GM23248 (cell line): ENCODE results near the gene PPP1R3F.

Source experiments
- EZH2 ChIP-seq: fragments of 200-600 bp; sonication (generic); IDR thresholded peaks from 2 replicates; pipeline ENCODE4 v1.6.1; 2018; ENCODE audit warnings: antibody characterized with exemption, mild to moderate bottlenecking; ENCODE audit not compliant: insufficient read depth, poor library complexity, severe bottlenecking
- EZH2phosphoT487 ChIP-seq: fragments of 200-600 bp; sonication (generic); IDR thresholded peaks from 2 replicates; pipeline ENCODE4 v1.6.1; 2018; ENCODE audit warnings: antibody characterized with exemption, moderate library complexity, mild to moderate bottlenecking, low read depth; ENCODE audit not compliant: insufficient read depth

- TF ChIP-seq EZH2 (no peak), EZH2phosphoT487 (no peak)
These were observed 11.5 kb upstream of the PPP1R3F start for GRCh38 chrX:49257846-49258748.
